K562 (cell line): Measurements from ENCODE around the gene PLEKHH3. TPM values are rescaled to one million over a fixed set of nuclear protein-coding genes. Genes with fewer than 3 reads are reported as not detected.

Experiments
- ARHGAP35 ChIP-seq: fragments of 450-650 bp; IDR thresholded peaks from 2 replicates; pipeline ENCODE4 v1.6.1; 2018; ENCODE audit not compliant: partially characterized antibody
- CHD7 ChIP-seq: fragments of 200-600 bp; sonication (generic); IDR thresholded peaks from one replicate; pipeline ENCODE4 v1.6.1; 2012; ENCODE audit warnings: mild to moderate bottlenecking, low read depth, low read length, inconsistent platforms
- MEF2D ChIP-seq: conservative IDR thresholded peaks from 2 replicates; pipeline ENCODE4 v1.6.1; 2016; ENCODE audit warnings: low read depth, missing genetic modification characterization, missing compliant biosample characterization
- NFYB ChIP-seq: IDR thresholded peaks from 2 replicates; pipeline ENCODE4 v1.6.1; 2011; ENCODE audit warnings: mild to moderate bottlenecking, moderate library complexity; ENCODE audit not compliant: insufficient read length; ENCODE audit errors: extremely low read depth
- PRDM10 ChIP-seq: fragments of 450-650 bp; IDR thresholded peaks from 2 replicates; pipeline ENCODE4 v1.6.1; 2018; ENCODE audit not compliant: partially characterized antibody
- RHOXF2B ChIP-seq: fragments of 250-450 bp; sonication (Bioruptor Pico); conservative IDR thresholded peaks from 2 replicates; pipeline ENCODE4 v1.5.1; 2021
- TBL1XR1 ChIP-seq, 2 experiments: IDR thresholded peaks; 2 replicates each; pipeline ENCODE4 v1.6.1; 2012; ENCODE audit warnings: improper control_type of control experiment in 2 of 2, low read length in 2 of 2, mild to moderate bottlenecking in 1 of 2
- TFAP4 ChIP-seq: sonication (generic); formaldehyde crosslinking; IDR thresholded peaks from 2 replicates; pipeline ENCODE4 v1.8.0; 2022; ENCODE audit warnings: missing genetic modification reagents, mild to moderate bottlenecking, moderate library complexity, borderline replicate concordance
- ZNF766 ChIP-seq: fragments of 200-800 bp; sonication (Bioruptor generic); conservative IDR thresholded peaks from 2 replicates; pipeline ENCODE4 v1.6.1; 2016; ENCODE audit warnings: missing genetic modification characterization, missing compliant biosample characterization
- polyA plus RNA-seq, 8 experiments: library from polyadenylated mRNA; depleted of rRNA in 4 of 8; stranded (reverse) in 5 of 8; unstranded in 3 of 8; fragments of >200 nt; fragmentation: Nextera tagmentation in 2 of 8; fragmentation: Illumina TruSeq in 1 of 8; extraction: Ambion mirVana in 2 of 8; extraction: Trizol in 1 of 8; gene quantifications; 2 replicates each; pipeline versions ENCODE4 v1.2.1 to v1.2.3, GENCODE V29; 2011 to 2014; ENCODE audit warnings: inconsistent platforms in 1 of 8, missing spikeins in 1 of 8
- total RNA-seq, 7 experiments: library from RNA; depleted of rRNA in 6 of 7; stranded (reverse); fragments of >200 nt in 6 of 7; fragmentation: Illumina TruSeq in 2 of 7; extraction: Trizol in 2 of 7; gene quantifications; 2 replicates each; pipeline versions ENCODE4 v1.2.1 to v1.2.3, GENCODE V29; 2011 to 2021; ENCODE audit warnings: low replicate concordance in 1 of 7

The PLEKHH3 gene
- total and polyA plus RNA-seq, 9 of the 15 experiments (the other 6 are each of a cell fraction or from before 2014, with no cell fraction given): 0.58 to 34.5 (median 5.0) TPM

- TF ChIP-seq CHD7: no peak
- TF ChIP-seq PRDM10: no peak
- TF ChIP-seq MEF2D (tag): no peak
- TF ChIP-seq NFYB: no peak
- TF ChIP-seq TBL1XR1 (IDR thresholded peaks at IDR 0.05; ENCODE audit: low read length in 2 of 2): no peak
- TF ChIP-seq ZNF766 (CRISPR knock-in tag): peak; percentile 48; the same call in 1 of the 2 replicates
- TF ChIP-seq TFAP4 (CRISPR knock-in tag): peak; percentile 7; the same call in 1 of the 2 replicates
- TF ChIP-seq RHOXF2B (CRISPR knock-in tag): no peak
- no peak for TF ChIP-seq ARHGAP35
Observed at GRCh38 chr17:42699415-42699740, 22.6 kb upstream of the PLEKHH3 start (continued).
